Prostate gland (tissue), 2 donors: ENCODE measurements around the gene B3GALT4.

Experiments
- CTCF ChIP-seq, 4 experiments: fragments of 200-600 bp in 2 of 4; fragments of 450-650 bp in 2 of 4; sonication (generic) in 2 of 4; IDR thresholded peaks; 1 replicate in 3 of 4; 2 replicates in 1 of 4; pipeline ENCODE4 v1.5.1; 2016 to 2019; ENCODE audit warnings: antibody characterized with exemption in 4 of 4, mild to moderate bottlenecking in 2 of 4, moderate library complexity in 2 of 4
- POLR2A ChIP-seq: fragments of 450-650 bp; IDR thresholded peaks from one replicate; pipeline ENCODE4 v1.6.1; 2016; ENCODE audit warnings: antibody characterized with exemption, mild to moderate bottlenecking
- POLR2AphosphoS5 ChIP-seq: sonication (generic); formaldehyde crosslinking; IDR thresholded peaks from one replicate; pipeline ENCODE4 v1.6.1; 2017; ENCODE audit warnings: antibody characterized with exemption

- TF ChIP-seq CTCF (IDR thresholded peaks at IDR 0.05): no peak
- no peak for TF ChIP-seq POLR2AphosphoS5
- TF ChIP-seq POLR2A: no peak
Measured at GRCh38 chr6:33319939-33320314, 43.0 kb downstream of the B3GALT4 start.
